ENCODE data around the gene NT5C3A.
"Not testable (repeated sequence)": the region's sequence is repeated elsewhere in the genome, so short reads cannot be mapped to it uniquely, and the experiment has no call there.

The NT5C3A gene

GRCh38 chr7:33012364-33012763 lies 50.2 kb downstream of the NT5C3A start:
- H3K27me3 ChIP-seq (ENCODE audit: control insufficient read depth, insufficient read depth, low read length): no peaks in the 10 kb centered on the region
- H3K4me3 ChIP-seq (ENCODE audit: low read length): no peak overlapping the region
- no peaks in the 10 kb centered on the region for H3K9me3 ChIP-seq (ENCODE audit: control insufficient read depth, low read length)
- no peak overlapping the region for H3K9ac ChIP-seq (ENCODE audit: low read length)
- H3K36me3 ChIP-seq (ENCODE audit: control insufficient read depth, insufficient read depth, low read length): peaks cover 5% of the 10 kb centered on the region
- H3K4me1 ChIP-seq (ENCODE audit: control insufficient read depth, insufficient read depth, low read length): no peaks in the 10 kb centered on the region

GRCh38 chr7:33009734-33010133 lies 52.8 kb downstream of the NT5C3A start:
- Histone ChIP-seq H3K4me3 (ENCODE audit: low read length) (no peak overlapping the region), H3K4me1 (ENCODE audit: control insufficient read depth, insufficient read depth, low read length) (no peaks in the 10 kb centered on the region), H3K9me3 (ENCODE audit: control insufficient read depth, low read length) (no peaks in the 10 kb centered on the region), H3K36me3 (ENCODE audit: control insufficient read depth, insufficient read depth, low read length) (peaks cover 5% of the 10 kb centered on the region), H3K27me3 (ENCODE audit: control insufficient read depth, insufficient read depth, low read length) (no peaks in the 10 kb centered on the region), H3K9ac (ENCODE audit: low read length) (no peak overlapping the region)

GRCh38 chr7:33005690-33006089 lies 56.9 kb downstream of the NT5C3A start:
- H3K27me3 ChIP-seq (ENCODE audit: control insufficient read depth, insufficient read depth, low read length); H3K4me1 ChIP-seq (ENCODE audit: control insufficient read depth, insufficient read depth, low read length); H3K4me3 ChIP-seq (ENCODE audit: low read length); H3K9ac ChIP-seq (ENCODE audit: low read length); H3K9me3 ChIP-seq (ENCODE audit: control insufficient read depth, low read length); H3K36me3 ChIP-seq (ENCODE audit: control insufficient read depth, insufficient read depth, low read length): not testable (repeated sequence)

- H3K27me3 ChIP-seq (ENCODE audit: control insufficient read depth, insufficient read depth, low read length); H3K36me3 ChIP-seq (ENCODE audit: control insufficient read depth, insufficient read depth, low read length); H3K4me1 ChIP-seq (ENCODE audit: control insufficient read depth, insufficient read depth, low read length); H3K9ac ChIP-seq (ENCODE audit: low read length); H3K4me3 ChIP-seq (ENCODE audit: low read length); H3K9me3 ChIP-seq (ENCODE audit: control insufficient read depth, low read length): not testable (repeated sequence)
These were observed 57.4 kb downstream of the NT5C3A start for GRCh38 chr7:33005193-33005592.

GRCh38 chr7:33004104-33004616 lies 58.4 kb downstream of the NT5C3A start:
- not testable (repeated sequence) for H3K36me3 ChIP-seq (ENCODE audit: control insufficient read depth, insufficient read depth, low read length); H3K4me1 ChIP-seq (ENCODE audit: control insufficient read depth, insufficient read depth, low read length)

GRCh38 chr7:33003111-33003510 lies 59.5 kb downstream of the NT5C3A start:
- H3K9me3 ChIP-seq (ENCODE audit: control insufficient read depth, low read length); H3K9ac ChIP-seq (ENCODE audit: low read length); H3K4me1 ChIP-seq (ENCODE audit: control insufficient read depth, insufficient read depth, low read length); H3K36me3 ChIP-seq (ENCODE audit: control insufficient read depth, insufficient read depth, low read length); H3K4me3 ChIP-seq (ENCODE audit: low read length); H3K27me3 ChIP-seq (ENCODE audit: control insufficient read depth, insufficient read depth, low read length): not testable (repeated sequence)

More at GRCh38 chr7:33004104-33004616, 58.4 kb downstream of the NT5C3A start:
- H3K9ac ChIP-seq (ENCODE audit: low read length); H3K4me3 ChIP-seq (ENCODE audit: low read length); H3K27me3 ChIP-seq (ENCODE audit: control insufficient read depth, insufficient read depth, low read length); H3K9me3 ChIP-seq (ENCODE audit: control insufficient read depth, low read length): not testable (repeated sequence)

DNA sequence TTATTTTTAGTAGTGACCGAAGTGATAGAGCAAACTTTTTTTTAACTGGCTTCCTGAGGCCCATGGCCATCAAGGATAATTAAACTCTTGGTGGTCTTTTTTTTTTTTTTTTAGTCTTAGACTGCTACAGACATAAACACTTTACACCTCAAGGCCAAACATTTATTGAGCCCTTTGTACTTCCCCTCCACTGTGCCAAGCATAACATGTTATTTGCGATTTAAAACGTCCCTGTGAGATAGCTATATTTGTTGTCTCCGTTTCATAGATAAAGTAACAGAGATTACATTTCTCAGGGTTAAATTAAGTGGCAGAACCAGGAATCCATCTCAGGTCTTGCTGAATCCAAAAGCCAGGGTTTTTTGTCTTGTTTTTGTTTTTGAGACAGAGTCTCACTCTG lies 63.2 kb downstream of the NT5C3A start:
- H3K27me3 ChIP-seq (ENCODE audit: control insufficient read depth, insufficient read depth, low read length); H3K9ac ChIP-seq (ENCODE audit: low read length); H3K9me3 ChIP-seq (ENCODE audit: control insufficient read depth, low read length); H3K36me3 ChIP-seq (ENCODE audit: control insufficient read depth, insufficient read depth, low read length); H3K4me3 ChIP-seq (ENCODE audit: low read length): not testable (repeated sequence)
- peaks cover 12% of the 10 kb centered on the region for H3K4me1 ChIP-seq (ENCODE audit: control insufficient read depth, insufficient read depth, low read length)

GRCh38 chr7:32998361-32999171 lies 64.0 kb downstream of the NT5C3A start:
- not testable (repeated sequence) for H3K27me3 ChIP-seq (ENCODE audit: control insufficient read depth, insufficient read depth, low read length); H3K36me3 ChIP-seq (ENCODE audit: control insufficient read depth, insufficient read depth, low read length); H3K4me3 ChIP-seq (ENCODE audit: low read length); H3K9me3 ChIP-seq (ENCODE audit: control insufficient read depth, low read length)
- peak overlapping the region; percentile 45 for H3K9ac ChIP-seq (ENCODE audit: low read length)
- peaks cover 12% of the 10 kb centered on the region for H3K4me1 ChIP-seq (ENCODE audit: control insufficient read depth, insufficient read depth, low read length)

DNA sequence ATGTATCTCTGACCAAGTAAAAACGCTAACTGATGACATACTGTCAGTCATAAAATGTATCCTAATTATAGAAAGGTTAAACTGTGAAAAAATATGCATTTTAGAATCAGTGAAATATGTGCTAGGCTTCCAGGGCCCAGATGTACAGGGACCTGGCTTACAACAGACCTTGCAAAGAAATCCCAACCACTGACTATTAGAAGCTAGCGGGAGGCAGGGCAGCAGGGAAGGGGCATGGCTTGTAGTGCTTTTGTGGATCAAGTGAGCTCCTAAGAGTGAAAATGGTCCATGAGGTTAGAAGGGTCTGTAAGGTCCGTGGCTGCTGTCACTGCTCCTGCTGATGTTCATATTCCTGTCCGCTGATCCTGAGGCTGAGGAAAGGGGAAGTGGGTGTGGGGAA lies 64.6 kb downstream of the NT5C3A start:
- H3K36me3 ChIP-seq (ENCODE audit: control insufficient read depth, insufficient read depth, low read length); H3K9me3 ChIP-seq (ENCODE audit: control insufficient read depth, low read length); H3K27me3 ChIP-seq (ENCODE audit: control insufficient read depth, insufficient read depth, low read length); H3K9ac ChIP-seq (ENCODE audit: low read length); H3K4me3 ChIP-seq (ENCODE audit: low read length): not testable (repeated sequence)
- peaks cover 14% of the 10 kb centered on the region for H3K4me1 ChIP-seq (ENCODE audit: control insufficient read depth, insufficient read depth, low read length)

DNA sequence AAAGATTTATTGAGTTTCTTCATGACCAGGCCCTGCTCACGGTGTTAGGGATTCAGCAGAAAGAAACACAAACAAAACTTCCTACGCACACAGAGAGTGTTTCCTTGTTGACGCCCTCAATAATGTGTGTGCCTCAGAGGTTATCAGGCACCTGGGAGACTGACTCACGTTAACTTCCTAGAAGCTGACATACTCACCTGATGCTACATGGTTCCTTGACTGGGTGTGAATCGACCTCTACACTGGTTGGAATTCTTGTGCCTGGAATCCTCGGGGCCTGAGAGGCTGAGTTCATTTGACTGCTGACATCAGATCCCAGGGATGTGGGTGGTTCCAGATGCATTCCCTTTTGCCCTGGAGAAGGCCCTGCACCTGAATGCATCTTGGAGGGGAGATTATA lies 69.8 kb downstream of the NT5C3A start:
- not testable (repeated sequence) for H3K9me3 ChIP-seq (ENCODE audit: control insufficient read depth, low read length); H3K27me3 ChIP-seq (ENCODE audit: control insufficient read depth, insufficient read depth, low read length); H3K4me1 ChIP-seq (ENCODE audit: control insufficient read depth, insufficient read depth, low read length); H3K36me3 ChIP-seq (ENCODE audit: control insufficient read depth, insufficient read depth, low read length); H3K9ac ChIP-seq (ENCODE audit: low read length); H3K4me3 ChIP-seq (ENCODE audit: low read length)

DNA sequence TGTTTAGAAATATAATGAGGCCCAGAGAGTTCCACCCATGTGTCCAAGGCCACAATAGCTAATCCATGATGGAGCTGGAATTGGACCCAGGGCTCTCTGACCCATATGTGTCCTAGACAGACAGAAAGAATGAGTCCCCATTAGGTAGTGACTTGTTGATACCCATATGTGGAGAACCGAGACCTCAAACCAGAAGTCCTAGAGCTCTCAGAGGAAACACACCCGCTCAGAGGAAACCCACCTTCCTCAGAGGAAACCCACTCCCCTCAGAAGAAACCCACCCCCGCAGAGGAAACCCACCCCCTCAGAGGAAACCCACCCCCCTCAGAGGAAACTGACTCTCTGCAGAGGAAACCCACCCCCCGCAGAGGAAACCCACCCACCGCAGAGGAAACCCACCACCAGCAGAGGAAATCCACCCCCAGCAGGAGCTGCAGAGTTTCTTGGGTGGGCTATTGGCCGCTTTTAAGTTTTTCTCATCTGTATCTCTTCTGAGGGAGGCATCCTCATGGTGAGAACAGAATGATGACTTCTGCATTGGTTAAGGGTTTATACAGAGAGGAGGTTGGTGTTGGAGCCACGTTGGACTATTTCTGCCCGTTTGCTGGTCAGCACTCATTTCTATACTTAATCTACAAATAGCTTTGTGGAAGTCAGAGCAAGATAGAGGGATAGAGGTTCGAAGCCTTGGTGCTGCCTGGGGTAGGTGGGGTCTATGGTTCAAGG lies 70.4 kb downstream of the NT5C3A start:
- not testable (repeated sequence) for H3K9me3 ChIP-seq (ENCODE audit: control insufficient read depth, low read length); H3K4me3 ChIP-seq (ENCODE audit: low read length); H3K4me1 ChIP-seq (ENCODE audit: control insufficient read depth, insufficient read depth, low read length); H3K27me3 ChIP-seq (ENCODE audit: control insufficient read depth, insufficient read depth, low read length); H3K36me3 ChIP-seq (ENCODE audit: control insufficient read depth, insufficient read depth, low read length); H3K9ac ChIP-seq (ENCODE audit: low read length)

DNA sequence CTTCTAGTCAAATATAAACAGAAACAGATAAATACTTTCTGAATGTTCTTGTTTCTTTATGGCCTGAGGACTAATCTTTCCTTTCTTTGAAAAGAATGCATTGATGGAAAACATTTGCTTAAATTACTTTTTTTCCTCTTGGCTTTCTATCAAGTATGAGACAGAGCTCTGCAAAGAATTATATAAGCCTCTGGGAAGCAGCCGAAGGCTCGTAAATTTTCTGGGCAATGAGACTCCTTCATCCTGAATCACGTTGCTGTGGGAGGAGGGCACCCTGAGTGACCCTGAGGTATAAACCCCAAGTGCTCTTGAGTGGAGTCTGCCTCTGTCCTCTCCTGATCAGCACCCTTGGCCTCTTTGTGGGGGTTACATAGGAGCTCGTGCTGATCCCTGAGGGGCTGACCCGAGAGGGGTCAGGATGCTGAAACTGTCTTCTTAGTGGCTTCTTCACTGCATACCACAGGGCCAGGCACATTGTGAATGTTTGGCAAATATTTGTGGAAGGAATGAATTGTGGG lies 71.4 kb downstream of the NT5C3A start:
- H3K9ac ChIP-seq (ENCODE audit: low read length); H3K4me1 ChIP-seq (ENCODE audit: control insufficient read depth, insufficient read depth, low read length); H3K4me3 ChIP-seq (ENCODE audit: low read length); H3K9me3 ChIP-seq (ENCODE audit: control insufficient read depth, low read length); H3K36me3 ChIP-seq (ENCODE audit: control insufficient read depth, insufficient read depth, low read length); H3K27me3 ChIP-seq (ENCODE audit: control insufficient read depth, insufficient read depth, low read length): not testable (repeated sequence)
